ENCODE data around the gene ZNF418. TPM values are rescaled to one million over a fixed set of nuclear protein-coding genes. Genes with fewer than 3 reads are reported as not detected.

The ZNF418 gene
- polyA plus RNA-seq, 1 of the 3 experiments (the other 2 are of a cell fraction): 0.07 TPM

GRCh38 chr19:57914531-57914930, 20.7 kb downstream of the ZNF418 start:
- Histone ChIP-seq H3K4me3 (ENCODE audit: low read depth in 2 of 2, low read length in 1 of 2) (no peak overlapping the region), H3K9me2 (no peaks in the 10 kb centered on the region), H3K27me3 (ENCODE audit: insufficient read depth) (no peaks in the 10 kb centered on the region), H3K9ac (no peak overlapping the region), H2AFZ (ENCODE audit: low read depth) (no peak overlapping the region), H3K79me2 (ENCODE audit: insufficient read depth) (peaks cover 38% of the 10 kb centered on the region), H4K20me1 (ENCODE audit: insufficient read depth) (no peaks in the 10 kb centered on the region), H3K36me3 (replicated peaks in 1 of 2; ENCODE audit: control insufficient read depth in 1 of 2, insufficient read depth in 2 of 2, low read length in 1 of 2) (peaks cover 7 to 33% of the 10 kb centered on the region in 2 experiments), H3F3A (replicated peaks; ENCODE audit: insufficient read depth) (no peaks in the 10 kb centered on the region), H3K27ac (ENCODE audit: low read depth in 2 of 2, low read length in 1 of 2) (no peak overlapping the region), H3K4me1 (ENCODE audit: control insufficient read depth in 1 of 2, insufficient read depth in 2 of 2, low read depth in 1 of 2, low read length in 1 of 2) (peaks cover 0 to 10% of the 10 kb centered on the region in 2 experiments; a peak in 2 of 4 replicates), H3K9me3 (0 out of 2 replicates have a peak, but pooled peaks cover 5% of the 10 kb centered on the region), H3K4me2 (no peak overlapping the region)
- POLR2A ChIA-PET: no interaction called here
- no peak for DNase-seq
- no peak for TF ChIP-seq MEF2A (IDR thresholded peaks at IDR 0.05; ENCODE audit: borderline replicate concordance, low read depth)
- TF ChIP-seq YY1 (IDR thresholded peaks at IDR 0.05; ENCODE audit: low read depth): no peak
- TF ChIP-seq FOSL2 (IDR thresholded peaks at IDR 0.05; ENCODE audit: borderline replicate concordance, low read depth): no peak
- no peak for TF ChIP-seq SIN3A (IDR thresholded peaks at IDR 0.05; ENCODE audit: borderline replicate concordance, low read depth, low read length)
- no peak for TF ChIP-seq RFX5 (IDR thresholded peaks at IDR 0.05; ENCODE audit: low read length)
- TF ChIP-seq MXI1 (IDR thresholded peaks at IDR 0.05; ENCODE audit: low read depth, low read length): no peak
- TF ChIP-seq FOXM1 (IDR thresholded peaks at IDR 0.05; ENCODE audit: low read depth): no peak
- no peak for TF ChIP-seq NRF1 (IDR thresholded peaks at IDR 0.05; ENCODE audit: low read depth, low read length)
- TF ChIP-seq GATA2 (CRISPR knock-in tag; IDR thresholded peaks at IDR 0.05): no peak
- TF ChIP-seq REST (IDR thresholded peaks at IDR 0.05; ENCODE audit: low read depth, low read length): no peak
- no peak for TF ChIP-seq ELF1 (IDR thresholded peaks at IDR 0.05)
- no peak for TF ChIP-seq JUND (IDR thresholded peaks at IDR 0.05)
- no peak for TF ChIP-seq NFIC (IDR thresholded peaks at IDR 0.05; ENCODE audit: borderline replicate concordance)
- TF ChIP-seq RCOR1 (IDR thresholded peaks at IDR 0.05; ENCODE audit: low read length): no peak
- no peak for TF ChIP-seq SMC3 (IDR thresholded peaks at IDR 0.05; ENCODE audit: low read depth, low read length)
- no peak for TF ChIP-seq MAX (IDR thresholded peaks at IDR 0.05; ENCODE audit: low read depth)
- TF ChIP-seq RAD21 (IDR thresholded peaks at IDR 0.05; ENCODE audit: low read length): no peak
- CTCF ChIA-PET: no interaction called here
- WGBS (ENCODE audit: low lambda C conversion rate): 93% methylated on average over 3 of the region's 3 CpGs

- Histone ChIP-seq H3K4me1 (ENCODE audit: control insufficient read depth in 1 of 2, insufficient read depth in 2 of 2, low read depth in 1 of 2, low read length in 1 of 2) (no peaks in the 10 kb centered on the region), H3K9ac (no peak overlapping the region), H3K9me2 (no peaks in the 10 kb centered on the region), H3K36me3 (replicated peaks in 1 of 2; ENCODE audit: control insufficient read depth in 1 of 2, insufficient read depth in 2 of 2, low read length in 1 of 2) (peaks cover 13 to 41% of the 10 kb centered on the region in 2 experiments), H3K27me3 (ENCODE audit: insufficient read depth) (no peaks in the 10 kb centered on the region), H3K4me3 (ENCODE audit: low read depth in 2 of 2, low read length in 1 of 2) (no peak overlapping the region), H4K20me1 (ENCODE audit: insufficient read depth) (no peaks in the 10 kb centered on the region), H3K9me3 (0 out of 2 replicates have a peak, but pooled peaks cover 11% of the 10 kb centered on the region), H3K27ac (ENCODE audit: low read depth in 2 of 2, low read length in 1 of 2) (no peak overlapping the region), H2AFZ (ENCODE audit: low read depth) (no peak overlapping the region), H3F3A (replicated peaks; ENCODE audit: insufficient read depth) (no peaks in the 10 kb centered on the region), H3K4me2 (no peak overlapping the region), H3K79me2 (ENCODE audit: insufficient read depth) (peaks cover 6% of the 10 kb centered on the region; the same call in 1 of the 2 replicates)
- ChIA-PET POLR2A (no interaction called here), CTCF (no interaction called here)
- no peak for TF ChIP-seq TCF12 (IDR thresholded peaks at IDR 0.05)
- WGBS (ENCODE audit: low lambda C conversion rate): 97% methylated on average over 3 of the region's 3 CpGs
- no peak for DNase-seq
Observed at GRCh38 chr19:57907394-57907793, 27.8 kb downstream of the ZNF418 start.
